GM12872 (cell line): ENCODE data around the gene ASB6.

ENCODE experiments used
- TF ChIP-seq, protein P1 (sequence below): IDR thresholded peaks from 3 replicates; pipeline ENCODE4 v1.5.1; 2011; ENCODE audit warnings: low read depth, mild to moderate bottlenecking, low read length, moderate library complexity; ENCODE audit not compliant: insufficient read depth

The ASB6 gene

GRCh38 chr9:129612815-129613519 is 29.0 kb downstream of the ASB6 start:
- TF ChIP-seq, protein P1, sequence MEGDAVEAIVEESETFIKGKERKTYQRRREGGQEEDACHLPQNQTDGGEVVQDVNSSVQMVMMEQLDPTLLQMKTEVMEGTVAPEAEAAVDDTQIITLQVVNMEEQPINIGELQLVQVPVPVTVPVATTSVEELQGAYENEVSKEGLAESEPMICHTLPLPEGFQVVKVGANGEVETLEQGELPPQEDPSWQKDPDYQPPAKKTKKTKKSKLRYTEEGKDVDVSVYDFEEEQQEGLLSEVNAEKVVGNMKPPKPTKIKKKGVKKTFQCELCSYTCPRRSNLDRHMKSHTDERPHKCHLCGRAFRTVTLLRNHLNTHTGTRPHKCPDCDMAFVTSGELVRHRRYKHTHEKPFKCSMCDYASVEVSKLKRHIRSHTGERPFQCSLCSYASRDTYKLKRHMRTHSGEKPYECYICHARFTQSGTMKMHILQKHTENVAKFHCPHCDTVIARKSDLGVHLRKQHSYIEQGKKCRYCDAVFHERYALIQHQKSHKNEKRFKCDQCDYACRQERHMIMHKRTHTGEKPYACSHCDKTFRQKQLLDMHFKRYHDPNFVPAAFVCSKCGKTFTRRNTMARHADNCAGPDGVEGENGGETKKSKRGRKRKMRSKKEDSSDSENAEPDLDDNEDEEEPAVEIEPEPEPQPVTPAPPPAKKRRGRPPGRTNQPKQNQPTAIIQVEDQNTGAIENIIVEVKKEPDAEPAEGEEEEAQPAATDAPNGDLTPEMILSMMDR = no peak

DNA sequence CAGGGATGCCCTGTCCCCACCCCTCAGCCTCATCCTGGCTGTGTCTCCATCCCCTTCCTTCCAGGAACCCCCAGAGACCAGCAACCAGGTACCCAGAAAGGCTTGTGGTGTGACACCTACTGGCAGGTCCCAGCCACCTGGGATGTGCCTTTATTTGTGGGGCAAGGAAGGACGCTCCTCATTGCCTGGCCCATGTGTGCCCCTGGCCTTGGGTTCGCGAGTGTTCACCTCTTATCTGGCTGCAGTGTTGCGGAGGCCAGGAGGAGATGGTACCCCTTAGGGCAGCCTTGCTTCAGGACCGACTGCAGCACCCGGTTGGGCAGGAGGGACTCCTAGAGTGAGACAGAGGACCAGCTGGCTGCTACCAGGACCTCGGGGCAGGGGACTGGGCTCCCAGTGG is 29.8 kb downstream of the ASB6 start:
- TF ChIP-seq, protein P1 = 0 out of 3 replicates have a peak, but pooled peaks have one; percentile 13

- TF ChIP-seq, protein P1 = no peak
These were observed 30.6 kb downstream of the ASB6 start for GRCh38 chr9:129611307-129611800.

- TF ChIP-seq, protein P1 = peak; percentile 84
These were observed 31.3 kb downstream of the ASB6 start for GRCh38 chr9:129610473-129611306.

- TF ChIP-seq, protein P1 = no peak
These were observed 31.8 kb downstream of the ASB6 start for GRCh38 chr9:129610213-129610472.

- TF ChIP-seq, protein P1 = no peak
These were observed 32.3 kb downstream of the ASB6 start for GRCh38 chr9:129609486-129610212.
